Tibial artery (tissue), 4 donors: ENCODE measurements around the gene RIC8B.
A peak's percentile ranks its signal among the peaks of the same experiment; 100 is the strongest.

Experiments used
- DNase-seq, 2 donors: peaks; one replicate each; pipeline ENCODE4 v3.0.0-alpha.2; 2019
- H3K27ac ChIP-seq, 2 donors: fragments of 200-600 bp; sonication (generic) in 1 of 2; 1 replicate in 1 of 2; 2 replicates in 1 of 2; pipeline ENCODE4 v1.5.1; 2018 to 2019; ENCODE audit warnings: mild to moderate bottlenecking in 1 of 2
- H3K27me3 ChIP-seq, 2 donors: fragments of 200-600 bp; sonication (generic) in 1 of 2; one replicate each; pipeline versions ENCODE4 v1.5.1 to v1.6.0; 2016 to 2019
- H3K36me3 ChIP-seq, 3 donors: fragments of 200-600 bp; sonication (generic) in 2 of 3; one replicate each; pipeline ENCODE4 v1.5.1; 2016 to 2019; ENCODE audit warnings: mild to moderate bottlenecking in 2 of 3
- H3K4me1 ChIP-seq, 4 donors: fragments of 200-600 bp; sonication (generic) in 2 of 4; 1 replicate in 3 of 4; 2 replicates in 1 of 4; pipeline ENCODE4 v1.5.1; 2016 to 2019
- H3K4me3 ChIP-seq, 2 donors: fragments of 200-600 bp; sonication (generic) in 1 of 2; 1 replicate in 1 of 2; 2 replicates in 1 of 2; pipeline ENCODE4 v1.5.1; 2018 to 2019; ENCODE audit warnings: mild to moderate bottlenecking in 2 of 2
- H3K9me3 ChIP-seq, 3 donors: fragments of 200-600 bp; sonication (generic) in 1 of 3; one replicate each; pipeline ENCODE4 v1.5.1; 2016 to 2019
- intact Hi-C: fragments of 100-400 bp; cut with DNase I; formaldehyde crosslinking; loops from one replicate; pipeline ENCODE4 v1.15.0; 2023; ENCODE audit warnings: low total_unique reads
- TF ChIP-seq, protein P1 (sequence below), 2 experiments: fragments of 200-600 bp in 1 of 2; fragments of 450-650 bp in 1 of 2; IDR thresholded peaks; one replicate each; pipeline ENCODE4 v1.5.1; 2017 to 2019; ENCODE audit warnings: antibody characterized with exemption in 2 of 2, mild to moderate bottlenecking in 1 of 2, moderate library complexity in 1 of 2

The RIC8B gene

DNA sequence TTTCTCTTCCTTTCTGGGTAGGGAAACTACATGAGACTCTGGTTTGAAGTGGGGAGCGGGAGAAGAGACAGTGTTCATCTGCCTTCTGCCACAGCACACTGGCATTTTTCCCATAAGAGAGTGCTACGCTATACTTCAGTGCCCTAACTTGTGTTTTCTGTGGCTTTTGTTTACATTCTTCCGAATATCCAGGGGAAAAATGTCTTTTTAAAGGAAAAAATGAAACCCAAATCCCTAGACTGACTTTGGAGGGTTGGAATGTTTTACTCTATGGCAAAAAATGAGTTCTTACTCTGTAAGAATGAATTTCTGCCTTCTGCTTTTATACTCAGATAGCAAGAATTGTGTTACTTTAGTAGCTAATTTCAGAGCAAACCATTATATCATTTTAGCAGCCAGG is 93.2 kb downstream of the RIC8B start:
- H3K4me1 ChIP-seq = peaks cover 0 to 36% (median 20%) of the 10 kb centered on the region in 4 donors
- peak overlapping the region in 1 of 2 donors; percentile 22 for H3K27ac ChIP-seq
- intact Hi-C loops = no loop called here
- H3K27me3 ChIP-seq = no peaks in the 10 kb centered on the region
- DNase-seq = no peak
- H3K9me3 ChIP-seq = no peaks in the 10 kb centered on the region
- TF ChIP-seq, protein P1, sequence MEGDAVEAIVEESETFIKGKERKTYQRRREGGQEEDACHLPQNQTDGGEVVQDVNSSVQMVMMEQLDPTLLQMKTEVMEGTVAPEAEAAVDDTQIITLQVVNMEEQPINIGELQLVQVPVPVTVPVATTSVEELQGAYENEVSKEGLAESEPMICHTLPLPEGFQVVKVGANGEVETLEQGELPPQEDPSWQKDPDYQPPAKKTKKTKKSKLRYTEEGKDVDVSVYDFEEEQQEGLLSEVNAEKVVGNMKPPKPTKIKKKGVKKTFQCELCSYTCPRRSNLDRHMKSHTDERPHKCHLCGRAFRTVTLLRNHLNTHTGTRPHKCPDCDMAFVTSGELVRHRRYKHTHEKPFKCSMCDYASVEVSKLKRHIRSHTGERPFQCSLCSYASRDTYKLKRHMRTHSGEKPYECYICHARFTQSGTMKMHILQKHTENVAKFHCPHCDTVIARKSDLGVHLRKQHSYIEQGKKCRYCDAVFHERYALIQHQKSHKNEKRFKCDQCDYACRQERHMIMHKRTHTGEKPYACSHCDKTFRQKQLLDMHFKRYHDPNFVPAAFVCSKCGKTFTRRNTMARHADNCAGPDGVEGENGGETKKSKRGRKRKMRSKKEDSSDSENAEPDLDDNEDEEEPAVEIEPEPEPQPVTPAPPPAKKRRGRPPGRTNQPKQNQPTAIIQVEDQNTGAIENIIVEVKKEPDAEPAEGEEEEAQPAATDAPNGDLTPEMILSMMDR (IDR thresholded peaks at IDR 0.05) = no peak
- H3K36me3 ChIP-seq = no peaks in the 10 kb centered on the region
- no peak overlapping the region for H3K4me3 ChIP-seq

DNA sequence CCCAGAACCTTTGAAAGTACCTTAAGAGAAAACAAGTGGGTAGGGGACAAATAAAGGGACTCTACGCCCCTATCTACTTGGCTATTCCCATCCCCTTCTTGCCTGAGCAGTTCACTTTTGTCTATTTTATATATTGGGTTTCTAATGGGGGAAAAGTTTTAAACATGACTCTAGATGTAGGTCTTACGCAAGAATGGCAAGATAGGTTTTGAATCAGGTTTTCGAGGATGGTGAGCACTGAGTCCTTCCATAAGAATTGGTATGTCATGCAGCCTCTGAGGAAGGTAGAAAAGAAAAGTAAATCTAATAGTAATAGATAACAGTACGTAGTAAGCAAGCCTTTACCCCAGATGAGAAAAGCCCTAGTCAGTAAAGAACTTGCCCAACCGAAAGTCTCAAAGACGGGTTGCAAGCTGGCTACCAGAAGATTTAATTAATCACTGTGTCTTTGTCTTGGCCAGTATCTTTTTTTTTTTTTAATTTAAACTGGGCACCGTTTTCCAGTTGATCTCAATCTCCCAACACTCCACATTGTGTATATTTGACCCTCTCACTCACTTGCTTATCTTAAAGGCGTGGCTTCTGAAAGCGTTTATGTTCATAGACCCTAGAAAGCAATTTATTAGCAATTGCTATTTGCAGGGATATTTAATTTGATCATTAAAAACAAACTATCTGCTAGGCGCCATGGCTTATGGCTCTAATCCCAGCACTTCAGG is 94.7 kb downstream of the RIC8B start:
- peaks cover 0 to 11% (median 9%) of the 10 kb centered on the region in 3 donors for H3K36me3 ChIP-seq
- TF ChIP-seq, protein P1 (IDR thresholded peaks at IDR 0.05) = no peak
- peaks cover 0 to 28% (median 16%) of the 10 kb centered on the region in 4 donors for H3K4me1 ChIP-seq
- intact Hi-C loops = no loop called here
- no peaks in the 10 kb centered on the region for H3K27me3 ChIP-seq
- H3K9me3 ChIP-seq = no peaks in the 10 kb centered on the region
- no peak for DNase-seq
- H3K27ac ChIP-seq = no peak overlapping the region
- H3K4me3 ChIP-seq = no peak overlapping the region

DNA sequence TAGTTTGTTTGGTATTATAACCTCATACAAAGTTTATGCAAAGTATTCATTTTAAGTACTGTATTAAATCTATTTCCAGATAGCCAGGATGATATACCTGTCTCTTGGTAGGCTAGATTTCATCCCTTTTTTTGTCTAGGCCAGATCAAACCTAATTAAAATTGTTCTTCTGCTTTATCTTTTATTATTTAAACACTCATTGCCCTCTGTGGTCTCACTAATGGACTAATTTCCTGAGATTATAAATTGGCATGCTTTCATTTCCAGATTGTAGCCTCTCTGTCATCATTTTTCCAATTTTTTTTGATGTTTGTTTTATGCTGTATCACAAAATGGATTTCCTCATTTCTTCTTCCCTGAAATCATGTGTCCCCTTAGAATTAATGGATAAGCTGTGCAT is 95.6 kb downstream of the RIC8B start:
- no peak overlapping the region for H3K27ac ChIP-seq
- TF ChIP-seq, protein P1 (IDR thresholded peaks at IDR 0.05) = no peak
- no peak for DNase-seq
- H3K36me3 ChIP-seq = peaks cover 0 to 15% (median 9%) of the 10 kb centered on the region in 3 donors
- no peaks in the 10 kb centered on the region for H3K9me3 ChIP-seq
- H3K27me3 ChIP-seq = no peaks in the 10 kb centered on the region
- H3K4me1 ChIP-seq = peaks cover 0 to 26% (median 16%) of the 10 kb centered on the region in 4 donors
- intact Hi-C loops = no loop called here
- no peak overlapping the region for H3K4me3 ChIP-seq

DNA sequence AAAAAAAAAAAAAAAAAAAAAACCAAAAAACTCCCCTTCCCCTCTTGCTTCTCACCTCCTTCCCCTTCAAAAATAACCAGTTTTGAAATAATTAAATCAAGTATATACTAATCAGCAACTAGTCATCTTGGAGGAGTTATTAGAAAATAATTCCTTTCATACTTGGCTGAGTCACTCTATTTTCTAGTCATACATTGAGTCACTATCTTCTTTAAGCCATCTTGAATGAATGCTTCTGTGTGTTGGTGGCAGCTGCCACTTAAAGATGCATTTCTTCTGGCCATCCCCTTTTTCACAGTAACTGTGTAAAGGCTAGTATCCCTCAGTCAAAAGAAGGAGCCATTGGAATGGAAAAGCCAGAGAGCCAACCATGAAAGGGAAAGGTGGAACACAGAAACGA is 97.0 kb downstream of the RIC8B start:
- DNase-seq = no peak
- no peaks in the 10 kb centered on the region for H3K9me3 ChIP-seq
- H3K4me1 ChIP-seq = peaks cover 0 to 15% (median 9%) of the 10 kb centered on the region in 4 donors
- TF ChIP-seq, protein P1 (IDR thresholded peaks at IDR 0.05) = no peak
- no peaks in the 10 kb centered on the region for H3K27me3 ChIP-seq
- H3K36me3 ChIP-seq = peaks cover 0 to 15% (median 9%) of the 10 kb centered on the region in 3 donors
- intact Hi-C loops = no loop called here
- no peak overlapping the region for H3K27ac ChIP-seq
- H3K4me3 ChIP-seq = no peak overlapping the region

DNA sequence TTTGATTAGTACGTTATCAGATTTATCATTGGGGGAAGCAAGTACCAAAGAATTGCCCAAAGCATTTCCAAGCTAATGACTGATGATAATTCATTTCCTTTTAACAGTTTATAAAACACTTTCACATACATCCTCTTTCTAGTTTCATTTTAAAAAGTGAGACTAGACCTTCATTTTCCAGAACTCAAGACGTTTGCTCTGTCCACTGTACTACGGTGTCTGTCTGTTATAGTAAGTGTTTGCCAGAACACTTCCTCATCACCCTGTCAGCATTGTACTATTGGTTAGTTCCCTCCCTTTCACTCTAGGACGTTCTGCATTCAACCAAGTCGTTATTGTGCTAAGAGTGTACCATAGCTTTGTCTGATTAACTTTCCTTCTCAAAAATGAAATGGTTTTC is 99.5 kb downstream of the RIC8B start:
- intact Hi-C loops = no loop called here
- H3K4me3 ChIP-seq = no peak overlapping the region
- H3K36me3 ChIP-seq = peaks cover 0 to 15% (median 9%) of the 10 kb centered on the region in 3 donors
- no peak overlapping the region for H3K27ac ChIP-seq
- TF ChIP-seq, protein P1 (IDR thresholded peaks at IDR 0.05) = no peak
- no peaks in the 10 kb centered on the region for H3K9me3 ChIP-seq
- H3K27me3 ChIP-seq = no peaks in the 10 kb centered on the region
- no peak for DNase-seq
- no peaks in the 10 kb centered on the region for H3K4me1 ChIP-seq
